Sigmoid colon (tissue), 3 donors: Measurements from ENCODE around the gene DNAJB13.

Experiments
- POLR2A ChIP-seq, 2 donors: fragments of 450-650 bp; IDR thresholded peaks; one replicate each; pipeline ENCODE4 v1.6.1; 2016; ENCODE audit warnings: antibody characterized with exemption in 2 of 2, mild to moderate bottlenecking in 2 of 2, moderate library complexity in 2 of 2
- TF ChIP-seq, protein P1 (sequence below), 4 experiments: fragments of 450-650 bp in 3 of 4; fragments of 200-600 bp in 1 of 4; IDR thresholded peaks; one replicate each; pipeline ENCODE4 v1.5.1; 2016 to 2019; ENCODE audit warnings: antibody characterized with exemption in 4 of 4, mild to moderate bottlenecking in 3 of 4, moderate library complexity in 2 of 4

DNA sequence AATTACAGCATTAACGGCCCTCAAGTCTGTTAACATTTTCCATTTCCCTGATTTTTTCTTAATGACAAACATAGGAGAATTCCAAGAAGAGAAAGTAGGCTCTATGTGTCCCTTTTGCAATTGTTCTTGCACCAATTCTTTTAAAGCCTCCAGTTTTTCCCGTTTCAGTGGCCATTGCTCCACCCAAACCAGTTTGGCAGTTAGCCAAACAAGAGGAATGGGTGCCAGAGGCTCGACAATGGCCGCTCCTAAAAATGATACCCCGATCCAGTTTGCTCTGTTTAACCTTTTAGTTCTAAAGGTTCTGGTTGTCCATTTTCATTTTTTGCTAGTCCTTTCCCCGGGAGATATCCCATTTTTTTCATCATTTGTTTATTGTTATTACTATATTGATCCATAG is 6.7 kb upstream of the DNAJB13 start:
- TF ChIP-seq, protein P1, sequence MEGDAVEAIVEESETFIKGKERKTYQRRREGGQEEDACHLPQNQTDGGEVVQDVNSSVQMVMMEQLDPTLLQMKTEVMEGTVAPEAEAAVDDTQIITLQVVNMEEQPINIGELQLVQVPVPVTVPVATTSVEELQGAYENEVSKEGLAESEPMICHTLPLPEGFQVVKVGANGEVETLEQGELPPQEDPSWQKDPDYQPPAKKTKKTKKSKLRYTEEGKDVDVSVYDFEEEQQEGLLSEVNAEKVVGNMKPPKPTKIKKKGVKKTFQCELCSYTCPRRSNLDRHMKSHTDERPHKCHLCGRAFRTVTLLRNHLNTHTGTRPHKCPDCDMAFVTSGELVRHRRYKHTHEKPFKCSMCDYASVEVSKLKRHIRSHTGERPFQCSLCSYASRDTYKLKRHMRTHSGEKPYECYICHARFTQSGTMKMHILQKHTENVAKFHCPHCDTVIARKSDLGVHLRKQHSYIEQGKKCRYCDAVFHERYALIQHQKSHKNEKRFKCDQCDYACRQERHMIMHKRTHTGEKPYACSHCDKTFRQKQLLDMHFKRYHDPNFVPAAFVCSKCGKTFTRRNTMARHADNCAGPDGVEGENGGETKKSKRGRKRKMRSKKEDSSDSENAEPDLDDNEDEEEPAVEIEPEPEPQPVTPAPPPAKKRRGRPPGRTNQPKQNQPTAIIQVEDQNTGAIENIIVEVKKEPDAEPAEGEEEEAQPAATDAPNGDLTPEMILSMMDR (IDR thresholded peaks at IDR 0.05), result no peak
- TF ChIP-seq POLR2A (IDR thresholded peaks at IDR 0.05), result no peak
